Endothelial cell (in vitro differentiated cells): ENCODE results near the gene YAP1. TPM values are rescaled to one million over a fixed set of nuclear protein-coding genes. Genes with fewer than 3 reads are reported as not detected.

Experiments used
- DNase-seq: peaks from one replicate; pipeline ENCODE4 v3.0.0; 2021; ENCODE audit warnings: low spot score
- H3K27ac Mint-ChIP-seq: one replicate; pipeline ENCODE4 v1.8.0; 2021; ENCODE audit warnings: mixed read lengths, inconsistent platforms; ENCODE audit not compliant: unreplicated experiment
- H3K27me3 Mint-ChIP-seq: one replicate; pipeline ENCODE4 v1.8.0; 2021; ENCODE audit warnings: mild to moderate bottlenecking, moderate library complexity, mixed read lengths, inconsistent platforms; ENCODE audit not compliant: unreplicated experiment
- H3K36me3 Mint-ChIP-seq: one replicate; pipeline ENCODE4 v1.8.0; 2021; ENCODE audit warnings: mild to moderate bottlenecking, low read depth, mixed read lengths, inconsistent platforms; ENCODE audit not compliant: unreplicated experiment
- H3K4me1 Mint-ChIP-seq: one replicate; pipeline ENCODE4 v1.8.0; 2021; ENCODE audit warnings: mild to moderate bottlenecking, mixed read lengths, inconsistent platforms; ENCODE audit not compliant: unreplicated experiment
- H3K4me3 Mint-ChIP-seq: one replicate; pipeline ENCODE4 v1.8.0; 2021; ENCODE audit warnings: mild to moderate bottlenecking, mixed read lengths, inconsistent platforms; ENCODE audit not compliant: unreplicated experiment
- H3K9me3 Mint-ChIP-seq: one replicate; pipeline ENCODE4 v1.8.0; 2021; ENCODE audit warnings: mixed read lengths, inconsistent platforms; ENCODE audit not compliant: unreplicated experiment
- total RNA-seq: library from RNA; stranded (reverse); fragmentation: NEBNext Ultra II Directional; extraction: Animal tissue kit (Norgen Biotek cat#: 25700); gene quantifications from one replicate; pipeline ENCODE4 v1.2.1, GENCODE V29; 2021; ENCODE audit not compliant: unreplicated experiment
- TF ChIP-seq, protein P1 (sequence below): fragments of 200-600 bp; sonication (generic); IDR thresholded peaks from one replicate; pipeline ENCODE4 v1.5.0; 2021; ENCODE audit warnings: antibody characterized with exemption; ENCODE audit not compliant: unreplicated experiment

The YAP1 gene
- total RNA-seq, 1 donor from 2014 or later, result 158 TPM

GRCh38 chr11:102115557-102115956 lies 5.3 kb downstream of the YAP1 start:
- Mint-ChIP-seq H3K4me1 (peaks cover 25% of the 10 kb centered on the region), H3K36me3 (peaks cover 34% of the 10 kb centered on the region), H3K27ac (no peak overlapping the region), H3K4me3 (peak overlapping the region; percentile 24), H3K27me3 (no peaks in the 10 kb centered on the region), H3K9me3 (no peaks in the 10 kb centered on the region)
- DNase-seq, result no peak
- TF ChIP-seq, protein P1, sequence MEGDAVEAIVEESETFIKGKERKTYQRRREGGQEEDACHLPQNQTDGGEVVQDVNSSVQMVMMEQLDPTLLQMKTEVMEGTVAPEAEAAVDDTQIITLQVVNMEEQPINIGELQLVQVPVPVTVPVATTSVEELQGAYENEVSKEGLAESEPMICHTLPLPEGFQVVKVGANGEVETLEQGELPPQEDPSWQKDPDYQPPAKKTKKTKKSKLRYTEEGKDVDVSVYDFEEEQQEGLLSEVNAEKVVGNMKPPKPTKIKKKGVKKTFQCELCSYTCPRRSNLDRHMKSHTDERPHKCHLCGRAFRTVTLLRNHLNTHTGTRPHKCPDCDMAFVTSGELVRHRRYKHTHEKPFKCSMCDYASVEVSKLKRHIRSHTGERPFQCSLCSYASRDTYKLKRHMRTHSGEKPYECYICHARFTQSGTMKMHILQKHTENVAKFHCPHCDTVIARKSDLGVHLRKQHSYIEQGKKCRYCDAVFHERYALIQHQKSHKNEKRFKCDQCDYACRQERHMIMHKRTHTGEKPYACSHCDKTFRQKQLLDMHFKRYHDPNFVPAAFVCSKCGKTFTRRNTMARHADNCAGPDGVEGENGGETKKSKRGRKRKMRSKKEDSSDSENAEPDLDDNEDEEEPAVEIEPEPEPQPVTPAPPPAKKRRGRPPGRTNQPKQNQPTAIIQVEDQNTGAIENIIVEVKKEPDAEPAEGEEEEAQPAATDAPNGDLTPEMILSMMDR, result no peak

DNA sequence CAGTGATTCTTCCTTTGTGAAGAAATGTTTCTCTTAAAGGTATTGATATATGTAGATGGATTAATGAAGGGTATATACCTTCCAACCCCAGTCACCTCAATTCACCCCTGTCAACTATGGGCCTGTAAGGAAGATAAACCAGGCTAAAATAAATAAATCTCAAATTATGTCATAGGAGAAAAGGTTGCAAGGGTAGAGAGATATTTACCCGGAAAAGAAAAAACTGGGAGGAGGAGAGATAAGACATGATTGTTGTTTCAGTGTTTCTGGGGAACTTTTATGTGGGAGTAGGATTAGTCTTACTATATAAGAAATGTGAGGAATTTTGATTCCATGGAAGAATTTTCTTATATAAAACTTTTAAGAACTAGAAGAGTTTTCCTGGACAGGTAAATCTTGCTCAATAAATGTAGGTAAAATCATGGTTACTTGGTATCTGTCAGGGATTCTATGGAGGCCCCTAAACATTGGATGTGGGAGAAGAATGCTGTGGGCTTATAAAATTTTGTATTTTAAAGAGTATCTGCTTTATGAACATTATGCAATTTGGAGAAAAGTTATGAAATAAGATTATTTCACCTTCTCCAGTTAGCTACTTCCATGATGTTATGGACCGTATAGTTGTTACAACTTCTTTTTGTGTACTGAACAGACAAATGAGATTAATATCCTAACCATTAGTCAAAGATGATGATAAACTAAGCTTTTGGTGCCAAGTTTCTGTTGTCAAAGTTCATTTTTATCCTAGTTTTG lies 6.4 kb downstream of the YAP1 start:
- no peak overlapping the region for H3K27ac Mint-ChIP-seq
- no peaks in the 10 kb centered on the region for H3K9me3 Mint-ChIP-seq
- no peaks in the 10 kb centered on the region for H3K27me3 Mint-ChIP-seq
- H3K4me1 Mint-ChIP-seq, result peaks cover 26% of the 10 kb centered on the region
- DNase-seq, result no peak
- H3K4me3 Mint-ChIP-seq, result no peak overlapping the region
- TF ChIP-seq, protein P1, result no peak
- H3K36me3 Mint-ChIP-seq, result peaks cover 36% of the 10 kb centered on the region

GRCh38 chr11:102117472-102118113 lies 7.3 kb downstream of the YAP1 start:
- Mint-ChIP-seq H3K36me3 (peaks cover 36% of the 10 kb centered on the region), H3K27ac (no peak overlapping the region), H3K27me3 (no peaks in the 10 kb centered on the region), H3K4me1 (peaks cover 26% of the 10 kb centered on the region), H3K9me3 (no peaks in the 10 kb centered on the region), H3K4me3 (no peak overlapping the region)
- TF ChIP-seq, protein P1, result no peak
- DNase-seq, result no peak

GRCh38 chr11:102118937-102119336 lies 8.7 kb downstream of the YAP1 start:
- no peak for DNase-seq
- TF ChIP-seq, protein P1, result no peak
- no peaks in the 10 kb centered on the region for H3K27me3 Mint-ChIP-seq
- H3K36me3 Mint-ChIP-seq, result peaks cover 44% of the 10 kb centered on the region
- H3K27ac Mint-ChIP-seq, result no peak overlapping the region
- H3K4me3 Mint-ChIP-seq, result no peak overlapping the region
- H3K4me1 Mint-ChIP-seq, result peaks cover 24% of the 10 kb centered on the region
- H3K9me3 Mint-ChIP-seq, result no peaks in the 10 kb centered on the region

DNA sequence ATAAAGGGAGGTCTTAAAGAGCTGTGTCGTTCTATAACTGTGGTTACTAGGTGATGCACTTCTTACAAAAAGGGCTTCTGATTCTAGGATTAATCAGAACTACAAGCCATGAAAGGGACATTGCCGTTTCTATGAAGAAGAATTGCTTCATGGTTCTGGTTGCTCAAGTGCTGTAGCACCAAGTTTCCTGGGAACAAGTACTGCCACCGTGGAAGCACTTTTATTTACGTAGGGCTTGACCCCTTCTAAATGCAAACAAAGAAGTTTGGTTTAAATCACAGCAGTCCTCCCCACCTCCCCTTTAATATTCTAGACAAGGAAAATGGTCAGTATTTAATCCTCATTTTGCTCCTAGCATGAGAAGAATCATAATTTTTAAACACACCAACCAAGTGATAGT lies 9.8 kb downstream of the YAP1 start:
- TF ChIP-seq, protein P1, result no peak
- peaks cover 19% of the 10 kb centered on the region for H3K4me1 Mint-ChIP-seq
- DNase-seq, result no peak
- H3K27me3 Mint-ChIP-seq, result peaks cover 2% of the 10 kb centered on the region
- H3K27ac Mint-ChIP-seq, result no peak overlapping the region
- no peaks in the 10 kb centered on the region for H3K9me3 Mint-ChIP-seq
- H3K4me3 Mint-ChIP-seq, result no peak overlapping the region
- H3K36me3 Mint-ChIP-seq, result peaks cover 48% of the 10 kb centered on the region
